ENCODE results near the gene NOP9. TPM values are rescaled to one million over a fixed set of nuclear protein-coding genes. Genes with fewer than 3 reads are reported as not detected.

NOP9 gene
- total RNA-seq, 1 donor from 2014 or later = 17.1 TPM

GRCh38 chr14:24331731-24332267 is 32.1 kb downstream of the NOP9 start:
- no peak for TF ChIP-seq CTCF (conservative IDR thresholded peaks at IDR 0.05; ENCODE audit: low read depth, low read length)
- DNase-seq (ENCODE audit: low read depth) = no peak
- H3K4me3 ChIP-seq (ENCODE audit: low read depth, low read length) = no peak overlapping the region

- no peak for DNase-seq (ENCODE audit: low read depth)
- peak; percentile 83 for TF ChIP-seq CTCF (conservative IDR thresholded peaks at IDR 0.05; ENCODE audit: low read depth, low read length)
- peak overlapping the region; percentile 6 for H3K4me3 ChIP-seq (ENCODE audit: low read depth, low read length)
These were observed 32.8 kb downstream of the NOP9 start for GRCh38 chr14:24332268-24332993.

- TF ChIP-seq CTCF (conservative IDR thresholded peaks at IDR 0.05; ENCODE audit: low read depth, low read length) = no peak
- no peak for DNase-seq (ENCODE audit: low read depth)
- peak within 1 kb of the TSS; percentile 30 for H3K4me3 ChIP-seq (ENCODE audit: low read depth, low read length)
These were observed 35.0 kb downstream of the NOP9 start, which contains the start of gene ADCY4 for GRCh38 chr14:24334431-24335291. Gene ADCY4 (minus strand): TSS chr14:24335071. CDS start chr14:24334652, 419 bp downstream.

GRCh38 chr14:24335461-24336171 is 36.0 kb downstream of the NOP9 start:
- no peak for TF ChIP-seq CTCF (conservative IDR thresholded peaks at IDR 0.05; ENCODE audit: low read depth, low read length)
- DNase-seq (ENCODE audit: low read depth) = no peak
- no peak overlapping the region for H3K4me3 ChIP-seq (ENCODE audit: low read depth, low read length)

DNA sequence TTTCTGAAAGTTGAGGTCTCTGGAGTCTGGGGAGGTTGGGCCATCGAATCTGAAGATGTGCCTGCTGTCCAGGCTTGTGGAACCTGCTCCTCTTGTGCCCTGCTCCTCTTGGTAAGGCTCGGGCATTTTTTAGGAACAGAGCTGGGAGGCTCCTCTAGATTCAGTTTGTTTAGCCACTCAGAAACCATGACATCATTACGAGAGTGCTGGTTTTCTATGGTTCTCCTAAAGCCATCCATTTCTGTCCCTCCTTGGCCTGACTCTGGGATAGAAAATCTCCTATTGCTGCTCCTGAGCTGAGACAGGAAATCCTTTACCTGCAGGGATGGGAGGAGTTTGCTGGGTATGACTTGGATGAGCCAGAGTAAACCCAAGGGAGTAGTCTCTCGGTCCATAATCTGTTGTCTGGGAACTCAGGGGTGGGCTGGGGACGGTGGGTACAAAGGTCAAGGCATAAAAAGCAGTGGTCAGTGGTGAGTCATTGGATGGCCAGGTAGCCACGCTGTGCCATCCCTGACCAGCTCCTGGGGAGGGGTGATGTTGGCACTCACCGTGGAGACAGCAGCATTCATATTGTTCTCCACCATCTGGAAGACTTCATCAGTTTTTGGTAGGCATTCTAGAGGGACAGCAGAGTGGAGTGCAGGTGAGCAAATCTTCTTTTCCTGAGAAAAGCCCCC is 37.6 kb downstream of the NOP9 start:
- no peak for DNase-seq (ENCODE audit: low read depth)
- no peak for TF ChIP-seq CTCF (conservative IDR thresholded peaks at IDR 0.05; ENCODE audit: low read depth, low read length)
- no peak overlapping the region for H3K4me3 ChIP-seq (ENCODE audit: low read depth, low read length)

DNA sequence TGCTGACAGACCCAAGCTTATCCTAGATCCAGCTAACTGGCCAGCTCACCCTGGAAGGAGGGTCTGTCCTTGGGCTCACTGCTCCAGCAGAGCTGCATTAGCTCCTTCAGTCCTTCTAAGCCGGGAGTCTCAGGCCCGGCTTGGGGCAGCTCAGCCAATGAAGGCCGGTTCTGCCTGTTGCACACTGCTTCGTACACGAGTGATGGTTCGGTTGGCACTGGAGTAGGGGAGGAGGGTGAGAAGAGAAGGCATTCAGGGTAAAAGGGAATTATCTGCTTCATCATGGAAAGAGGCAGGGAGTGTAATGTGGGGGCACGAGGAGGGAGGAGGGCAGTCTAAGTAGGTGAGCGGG is 38.1 kb downstream of the NOP9 start:
- no peak overlapping the region for H3K4me3 ChIP-seq (ENCODE audit: low read depth, low read length)
- no peak for DNase-seq (ENCODE audit: low read depth)

More for the DNA sequence above, 38.1 kb downstream of the NOP9 start:
- TF ChIP-seq CTCF (conservative IDR thresholded peaks at IDR 0.05; ENCODE audit: low read depth, low read length) = no peak
